GM20431 (cell line): ENCODE measurements around the gene ST3GAL4.

ENCODE experiments used
- in situ Hi-C: fragments of 300-500 bp; cut with MseI, MboI; formaldehyde crosslinking; loops from one replicate; pipeline ENCODE4 v1.15.0; 2020; ENCODE audit warnings: low sequenced_read_pairs; ENCODE audit not compliant: unreplicated experiment

Gene ST3GAL4

GRCh38 chr11:126433989-126434949 is 78.8 kb downstream of the ST3GAL4 start:
- in situ Hi-C loops = loop anchor here (25.0 kb wide), 2 partner anchors 553 to 903 kb away; no protein-coding TSS in a partner anchor

GRCh38 chr11:126434950-126435335 is 79.5 kb downstream of the ST3GAL4 start:
- in situ Hi-C loops = loop anchor here (25.0 kb wide), 2 partner anchors 552 to 902 kb away; no protein-coding TSS in a partner anchor

DNA sequence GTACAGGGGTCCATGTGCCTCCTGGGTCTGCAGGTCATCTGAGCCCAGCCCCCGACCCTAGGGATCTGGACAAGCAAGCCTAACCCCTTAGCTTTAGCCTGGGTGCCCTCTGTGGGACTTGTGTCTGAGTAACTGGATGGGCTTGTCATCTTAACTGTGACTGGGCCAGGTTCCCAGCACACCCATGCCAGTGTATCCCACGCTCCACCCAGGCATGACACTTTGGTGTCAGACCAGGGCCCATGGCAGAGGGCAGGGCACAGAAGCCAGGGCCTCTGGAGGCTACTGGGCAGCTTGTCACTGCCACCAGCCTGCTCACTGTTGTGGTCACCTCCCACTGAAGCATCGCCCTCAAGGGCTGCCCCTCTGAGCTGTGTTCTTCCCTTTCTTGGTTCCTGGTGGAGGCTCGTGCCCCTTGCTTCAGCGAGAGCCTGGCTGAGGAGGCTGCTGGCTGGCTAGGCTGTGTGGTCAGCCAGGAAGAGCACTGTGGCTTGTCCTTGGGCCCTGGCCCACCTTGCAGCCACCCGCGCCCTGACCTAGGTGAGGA is 80.8 kb downstream of the ST3GAL4 start:
- in situ Hi-C loops = loop anchor here (25.0 kb wide), 2 partner anchors 551 to 901 kb away; no protein-coding TSS in a partner anchor

DNA sequence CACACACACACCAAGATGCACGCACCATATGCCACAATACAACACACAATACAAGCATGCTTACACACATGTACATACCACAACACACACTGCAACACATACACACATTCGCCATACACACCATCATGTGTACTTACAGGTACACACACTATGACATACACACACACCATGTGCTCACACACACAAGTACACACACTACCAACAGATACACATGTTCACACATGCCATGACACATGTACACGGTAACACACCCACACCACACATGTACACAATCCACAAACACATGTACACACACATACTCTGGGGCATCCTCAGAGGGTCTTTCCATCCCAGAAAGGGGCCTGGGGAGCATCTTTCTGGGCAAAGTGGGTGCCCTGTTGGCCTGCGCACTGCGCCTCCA is 82.2 kb downstream of the ST3GAL4 start:
- in situ Hi-C loops = loop anchor here (25.0 kb wide), 2 partner anchors 550 to 900 kb away; no protein-coding TSS in a partner anchor

- in situ Hi-C loops = loop anchor here (25.0 kb wide), 2 partner anchors 549 to 899 kb away; no protein-coding TSS in a partner anchor
These were observed 82.8 kb downstream of the ST3GAL4 start for GRCh38 chr11:126438272-126438671.

GRCh38 chr11:126438691-126439090 is 83.2 kb downstream of the ST3GAL4 start:
- in situ Hi-C loops = loop anchor here (25.0 kb wide), 2 partner anchors 549 to 899 kb away; no protein-coding TSS in a partner anchor

GRCh38 chr11:126440276-126440675 is 84.8 kb downstream of the ST3GAL4 start:
- in situ Hi-C loops = loop anchor here (25.0 kb wide), 2 partner anchors 547 to 897 kb away; no protein-coding TSS in a partner anchor

GRCh38 chr11:126440792-126441514 is 85.5 kb downstream of the ST3GAL4 start:
- in situ Hi-C loops = loop anchor here (25.0 kb wide), 2 partner anchors 546 to 896 kb away; no protein-coding TSS in a partner anchor

- in situ Hi-C loops = loop anchor here (25.0 kb wide), 2 partner anchors 544 to 894 kb away; no protein-coding TSS in a partner anchor
These were observed 87.6 kb downstream of the ST3GAL4 start for GRCh38 chr11:126443120-126443519.

- in situ Hi-C loops = loop anchor here (25.0 kb wide), 2 partner anchors 543 to 893 kb away; no protein-coding TSS in a partner anchor
These were observed 88.6 kb downstream of the ST3GAL4 start for GRCh38 chr11:126444072-126444471.

DNA sequence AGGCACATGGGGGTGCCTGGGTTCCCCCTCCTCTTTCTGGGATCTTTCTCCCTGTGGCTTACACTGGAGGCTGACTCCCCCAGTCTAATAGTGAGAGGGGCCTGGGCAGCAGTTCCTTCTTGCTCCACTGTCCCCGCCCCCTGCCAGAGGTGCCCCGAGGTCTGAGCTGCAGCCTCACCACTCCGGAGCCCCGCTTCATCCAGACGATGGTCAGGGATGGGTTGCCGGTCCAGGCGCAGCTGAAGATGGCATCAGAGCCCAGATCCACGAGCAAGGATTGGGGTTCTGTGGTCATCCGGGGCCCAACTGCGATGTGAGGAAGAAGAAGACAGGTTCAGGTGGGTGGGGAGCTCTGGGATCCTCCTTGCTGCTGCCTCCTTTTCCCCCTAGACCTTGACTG is 91.1 kb downstream of the ST3GAL4 start:
- in situ Hi-C loops = loop anchor here (25.0 kb wide), 2 partner anchors 541 to 891 kb away; no protein-coding TSS in a partner anchor

DNA sequence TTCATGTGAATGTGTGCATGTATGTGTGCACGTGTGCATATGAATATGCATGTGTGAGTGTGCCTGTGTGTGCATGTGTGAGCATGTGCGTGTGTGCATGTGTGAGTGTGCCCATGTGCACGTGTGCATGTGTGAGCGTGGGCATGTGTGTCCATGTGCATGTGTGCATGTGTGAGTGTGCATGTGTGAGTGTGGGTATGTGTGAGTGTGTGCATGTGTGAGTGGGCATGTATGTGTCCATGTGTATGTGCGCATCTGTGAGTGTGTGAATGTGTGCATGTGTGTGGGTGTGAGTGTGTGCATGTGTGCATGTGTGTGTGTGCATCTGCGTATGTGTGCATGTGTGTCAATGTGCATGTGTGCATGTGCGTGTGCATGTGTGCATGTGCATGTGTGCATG is 94.7 kb downstream of the ST3GAL4 start:
- in situ Hi-C loops = no loop called here

DNA sequence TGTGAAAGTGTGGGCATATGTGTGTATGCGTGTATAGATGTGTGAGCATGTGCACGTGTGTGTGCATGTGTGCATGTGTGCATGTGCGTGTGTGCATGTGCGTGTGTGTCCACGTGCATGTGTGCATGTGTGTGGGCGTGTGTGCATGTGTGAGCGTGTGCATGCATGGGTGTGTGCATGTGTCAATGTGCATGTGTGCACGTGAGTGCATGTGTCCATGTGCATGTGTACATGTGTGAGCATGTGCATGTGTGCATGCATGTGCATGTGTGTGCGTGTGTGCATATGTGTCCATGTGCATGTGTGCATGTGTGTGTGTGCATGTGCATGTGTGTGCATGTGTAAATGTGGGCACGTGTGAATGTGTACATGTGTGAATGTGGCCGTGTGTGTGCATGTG is 95.3 kb downstream of the ST3GAL4 start:
- in situ Hi-C loops = no loop called here

GRCh38 chr11:126451211-126451802 is 95.8 kb downstream of the ST3GAL4 start:
- in situ Hi-C loops = no loop called here

- in situ Hi-C loops = no loop called here
These were observed 97.0 kb downstream of the ST3GAL4 start for GRCh38 chr11:126452241-126453101.

GRCh38 chr11:126456089-126456488 is 100.6 kb downstream of the ST3GAL4 start:
- in situ Hi-C loops = no loop called here

- in situ Hi-C loops = no loop called here
These were observed 101.5 kb downstream of the ST3GAL4 start for GRCh38 chr11:126456783-126457542.

GRCh38 chr11:126457817-126458216 is 102.3 kb downstream of the ST3GAL4 start:
- in situ Hi-C loops = no loop called here
